ENCODE measurements around the gene RANBP9.

Gene RANBP9

DNA sequence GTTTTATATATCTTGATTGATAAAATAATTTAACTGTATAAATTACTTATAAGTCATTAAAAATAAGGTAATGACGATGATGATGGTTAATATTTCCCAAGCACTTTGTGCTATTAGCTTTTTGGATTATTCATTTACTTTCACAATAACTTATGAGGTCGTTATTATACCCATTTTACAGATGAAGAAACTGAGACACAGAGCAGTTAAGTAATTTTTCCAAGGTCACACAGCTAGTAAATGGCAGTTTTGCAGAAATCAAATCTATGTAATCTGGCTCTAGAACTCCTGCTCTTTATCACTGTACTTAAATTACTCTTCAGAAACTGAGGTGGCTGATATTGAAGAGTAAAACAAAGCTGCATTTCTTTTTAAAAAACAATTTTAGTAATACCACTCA lies 78.3 kb downstream of the RANBP9 start:
- CTCF ChIA-PET = interaction anchor here (0.7 to 4.6 kb wide), 3 partner anchors 9 to 213 kb away, joined by 3 to 26 read pairs (median 9); partner anchors contain the start of gene SIRT5
- H3K9me3 ChIP-seq (ENCODE audit: control insufficient read depth, insufficient read depth, low read depth, low read length) = no peaks in the 10 kb centered on the region
- no peaks in the 10 kb centered on the region for H3K4me1 ChIP-seq (ENCODE audit: control insufficient read depth, insufficient read depth, low read length)
- no peak overlapping the region for H3K4me3 ChIP-seq (ENCODE audit: low read depth, low read length)
- TF ChIP-seq ZNF366 (tag by site-specific recombination; conservative IDR thresholded peaks at IDR 0.05) (no peak), ZNF394 (tag by site-specific recombination; IDR thresholded peaks at IDR 0.05; ENCODE audit: borderline replicate concordance) (no peak), ZNF513 (tag by site-specific recombination; IDR thresholded peaks at IDR 0.05) (peak; percentile 29; the same call in 1 of the 2 replicates), ZNF660 (tag by site-specific recombination; IDR thresholded peaks at IDR 0.05) (no peak), ZNF571 (tag by site-specific recombination; IDR thresholded peaks at IDR 0.05) (no peak), ZNF645 (tag by site-specific recombination; IDR thresholded peaks at IDR 0.05) (no peak), ZIC2 (tag by site-specific recombination; IDR thresholded peaks at IDR 0.05) (no peak), ZNF768 (tag by site-specific recombination; IDR thresholded peaks at IDR 0.05) (peak; percentile 48; the same call in 1 of the 2 replicates)
- TF ChIP-seq, protein P1, sequence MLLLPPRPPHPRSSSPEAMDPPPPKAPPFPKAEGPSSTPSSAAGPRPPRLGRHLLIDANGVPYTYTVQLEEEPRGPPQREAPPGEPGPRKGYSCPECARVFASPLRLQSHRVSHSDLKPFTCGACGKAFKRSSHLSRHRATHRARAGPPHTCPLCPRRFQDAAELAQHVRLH (tag by site-specific recombination; IDR thresholded peaks at IDR 0.05) = 0 out of 2 replicates have a peak, but pooled peaks have one; percentile 42
- TF ChIP-seq, protein P2, sequence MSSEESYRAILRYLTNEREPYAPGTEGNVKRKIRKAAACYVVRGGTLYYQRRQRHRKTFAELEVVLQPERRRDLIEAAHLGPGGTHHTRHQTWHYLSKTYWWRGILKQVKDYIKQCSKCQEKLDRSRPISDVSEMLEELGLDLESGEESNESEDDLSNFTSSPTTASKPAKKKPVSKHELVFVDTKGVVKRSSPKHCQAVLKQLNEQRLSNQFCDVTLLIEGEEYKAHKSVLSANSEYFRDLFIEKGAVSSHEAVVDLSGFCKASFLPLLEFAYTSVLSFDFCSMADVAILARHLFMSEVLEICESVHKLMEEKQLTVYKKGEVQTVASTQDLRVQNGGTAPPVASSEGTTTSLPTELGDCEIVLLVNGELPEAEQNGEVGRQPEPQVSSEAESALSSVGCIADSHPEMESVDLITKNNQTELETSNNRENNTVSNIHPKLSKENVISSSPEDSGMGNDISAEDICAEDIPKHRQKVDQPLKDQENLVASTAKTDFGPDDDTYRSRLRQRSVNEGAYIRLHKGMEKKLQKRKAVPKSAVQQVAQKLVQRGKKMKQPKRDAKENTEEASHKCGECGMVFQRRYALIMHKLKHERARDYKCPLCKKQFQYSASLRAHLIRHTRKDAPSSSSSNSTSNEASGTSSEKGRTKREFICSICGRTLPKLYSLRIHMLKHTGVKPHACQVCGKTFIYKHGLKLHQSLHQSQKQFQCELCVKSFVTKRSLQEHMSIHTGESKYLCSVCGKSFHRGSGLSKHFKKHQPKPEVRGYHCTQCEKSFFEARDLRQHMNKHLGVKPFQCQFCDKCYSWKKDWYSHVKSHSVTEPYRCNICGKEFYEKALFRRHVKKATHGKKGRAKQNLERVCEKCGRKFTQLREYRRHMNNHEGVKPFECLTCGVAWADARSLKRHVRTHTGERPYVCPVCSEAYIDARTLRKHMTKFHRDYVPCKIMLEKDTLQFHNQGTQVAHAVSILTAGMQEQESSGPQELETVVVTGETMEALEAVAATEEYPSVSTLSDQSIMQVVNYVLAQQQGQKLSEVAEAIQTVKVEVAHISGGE (tag by site-specific recombination; conservative IDR thresholded peaks at IDR 0.05; ENCODE audit: low read depth) = no peak
- H3K36me3 ChIP-seq (ENCODE audit: control insufficient read depth in 2 of 2, insufficient read depth in 1 of 2, low read length in 2 of 2) = peaks cover 17 to 54% of the 10 kb centered on the region in 2 experiments
- no peak overlapping the region for H3K27ac ChIP-seq (ENCODE audit: extremely low read depth, low read depth, low read length)
- POLR2A ChIA-PET = interaction anchor here (0.7 to 1.7 kb wide), 2 partner anchors 18 to 270 kb away, joined by 3 to 5 read pairs; partner anchors contain the start of gene NOL7

DNA sequence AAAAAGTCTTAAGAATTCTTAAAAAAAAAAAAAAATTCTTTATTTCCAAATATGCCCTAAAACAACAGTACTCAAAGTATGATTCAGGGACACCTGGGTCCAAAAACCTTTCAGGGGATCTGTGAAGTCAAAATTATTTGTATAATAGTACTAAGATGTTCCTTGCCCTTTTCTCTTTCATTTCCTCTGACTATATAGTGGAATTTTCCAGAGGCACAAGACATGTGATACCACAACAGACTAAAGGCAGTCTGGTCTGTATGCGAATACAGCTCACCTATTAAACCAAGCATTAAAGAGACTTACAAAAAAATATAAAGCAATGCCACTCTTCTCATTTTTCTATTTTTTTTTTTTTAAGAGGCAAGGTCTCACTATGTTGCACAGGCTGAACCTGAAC lies 81.1 kb downstream of the RANBP9 start:
- Histone ChIP-seq H3K4me1 (ENCODE audit: control insufficient read depth, insufficient read depth, low read length) (no peaks in the 10 kb centered on the region), H3K27ac (ENCODE audit: extremely low read depth, low read depth, low read length) (no peak overlapping the region), H3K9me3 (ENCODE audit: control insufficient read depth, insufficient read depth, low read depth, low read length) (no peaks in the 10 kb centered on the region), H3K36me3 (ENCODE audit: control insufficient read depth in 2 of 2, insufficient read depth in 1 of 2, low read length in 2 of 2) (peaks cover 15 to 53% of the 10 kb centered on the region in 2 experiments), H3K4me3 (ENCODE audit: low read depth, low read length) (no peak overlapping the region)
- TF ChIP-seq ZNF747 (tag by site-specific recombination; IDR thresholded peaks at IDR 0.05) (no peak), ZNF335 (tag by site-specific recombination; conservative IDR thresholded peaks at IDR 0.05) (no peak)
- ChIA-PET POLR2A (interaction anchor here (1.3 kb wide), 1 partner anchor 16 kb away, joined by 4 read pairs; the partner anchor contains the start of gene NOL7), CTCF (interaction anchor here (0.5 to 2.9 kb wide), 4 partner anchors 15 to 134 kb away, joined by 3 to 9 read pairs (median 4); partner anchors contain the start of genes NOL7 and SIRT5)

- no peaks in the 10 kb centered on the region for H3K4me1 ChIP-seq (ENCODE audit: control insufficient read depth, insufficient read depth, low read length)
- peaks cover 15 to 61% of the 10 kb centered on the region in 2 experiments for H3K36me3 ChIP-seq (ENCODE audit: control insufficient read depth in 2 of 2, insufficient read depth in 1 of 2, low read length in 2 of 2)
- no peak overlapping the region for H3K4me3 ChIP-seq (ENCODE audit: low read depth, low read length)
- H3K9me3 ChIP-seq (ENCODE audit: control insufficient read depth, insufficient read depth, low read depth, low read length) = no peaks in the 10 kb centered on the region
- ChIA-PET CTCF (interaction anchor here (0.7 to 0.9 kb wide), 3 partner anchors 13 to 55 kb away, joined by 3 read pairs; partner anchors contain the start of gene SIRT5), POLR2A (interaction anchor here (0.5 to 1.3 kb wide), 2 partner anchors 15 to 153 kb away, joined by 3 to 4 read pairs; partner anchors contain the start of gene NOL7)
- H3K27ac ChIP-seq (ENCODE audit: extremely low read depth, low read depth, low read length) = no peak overlapping the region
- no peak for TF ChIP-seq ZNF792 (tag by site-specific recombination; IDR thresholded peaks at IDR 0.05)
- TF ChIP-seq ZBTB17 (tag by site-specific recombination; IDR thresholded peaks at IDR 0.05) = no peak
- peak; percentile 53; the same call in 1 of the 2 replicates for TF ChIP-seq ZNF596 (tag by site-specific recombination; IDR thresholded peaks at IDR 0.05)
- TF ChIP-seq TRIM28 (IDR thresholded peaks at IDR 0.05; ENCODE audit: borderline replicate concordance, low read length) = no peak
- no peak for TF ChIP-seq SALL2 (tag by site-specific recombination; IDR thresholded peaks at IDR 0.05; ENCODE audit: borderline replicate concordance)
- TF ChIP-seq ZBTB48 (tag by site-specific recombination; IDR thresholded peaks at IDR 0.05) = no peak
Observed at GRCh38 chr6:13629459-13630116, 82.0 kb downstream of the RANBP9 start.
